ENCODE results near the gene FILIP1L. TPM values are rescaled to one million over a fixed set of nuclear protein-coding genes. Genes with fewer than 3 reads are reported as not detected.

The FILIP1L gene
- total and polyA plus RNA-seq, 2 of the 8 experiments (the other 6 are each of a cell fraction or from before 2014, with no cell fraction given) = 0.06 to 0.09 TPM

DNA sequence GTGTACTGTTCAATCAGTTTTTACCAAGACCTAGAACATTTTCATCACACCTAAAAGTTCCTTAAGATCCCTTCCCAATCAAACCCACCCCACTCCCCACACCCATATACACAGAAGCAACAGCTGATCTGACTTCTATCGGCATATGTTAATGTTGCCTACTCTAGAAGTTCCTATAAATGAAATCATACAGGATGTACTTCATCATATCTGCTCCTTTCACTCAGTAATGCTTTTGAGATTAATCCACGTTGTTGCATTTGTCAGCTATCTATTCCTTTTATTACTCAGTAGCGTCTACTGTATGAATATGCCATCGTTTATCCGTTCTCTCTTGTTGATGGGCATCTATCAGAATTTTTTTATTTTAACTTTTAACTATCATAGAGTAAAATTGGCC is 14.3 kb upstream of the FILIP1L start (continued):
- TF ChIP-seq RXRA (IDR thresholded peaks at IDR 0.05; ENCODE audit: insufficient read depth, low read depth, low read length) (no peak), SUZ12 (IDR thresholded peaks at IDR 0.05; ENCODE audit: low read length) (no peak), YY1 (IDR thresholded peaks at IDR 0.05; ENCODE audit: low read depth, low read length) (no peak), SP1 (IDR thresholded peaks at IDR 0.05; ENCODE audit: low read depth, low read length) (no peak), SIN3A (conservative IDR thresholded peaks at IDR 0.05 in 1 of 2, IDR thresholded peaks at IDR 0.05 in 1 of 2; ENCODE audit: low read depth in 1 of 2, low read length in 2 of 2) (no peak)

Data from H1 (cell line).